WI38 (cell line): Measurements from ENCODE around the gene USP30.
"Not testable (repeated sequence)": the region's sequence is repeated elsewhere in the genome, so short reads cannot be mapped to it uniquely, and the experiment has no call there.

Experiments
- H3K4me3 ChIP-seq: 2 replicates; pipeline ENCODE4 v1.5.1; 2011; ENCODE audit warnings: low read depth, mild to moderate bottlenecking, control low read depth, low read length
- CTCF ChIP-seq: IDR thresholded peaks from 2 replicates; pipeline ENCODE4 v1.5.1; 2012; ENCODE audit warnings: low read depth, mild to moderate bottlenecking, control low read depth, low read length

USP30 gene

GRCh38 chr12:109033239-109034196 is 18.9 kb upstream of the USP30 start:
- no peak for TF ChIP-seq CTCF
- no peak overlapping the region for H3K4me3 ChIP-seq

DNA sequence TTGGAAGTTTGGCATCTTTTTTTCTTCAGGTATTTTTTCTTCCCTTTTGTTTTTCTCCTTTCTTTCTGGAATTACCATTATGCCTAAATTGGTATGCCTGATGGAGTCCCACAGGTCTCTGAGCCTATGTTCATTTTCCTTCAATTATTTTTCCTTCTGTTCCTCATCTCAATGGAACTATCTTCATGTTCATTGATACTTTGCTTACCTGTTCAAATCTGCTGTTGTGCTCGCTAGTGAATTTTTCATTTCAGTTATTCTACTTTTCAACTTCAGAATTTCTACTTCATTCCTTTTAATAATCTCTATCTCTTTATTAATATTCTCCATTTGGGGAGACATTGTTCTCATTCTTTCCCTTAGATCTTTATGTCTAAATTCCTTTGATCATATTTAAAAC is 15.4 kb upstream of the USP30 start:
- no peak for TF ChIP-seq CTCF

DNA sequence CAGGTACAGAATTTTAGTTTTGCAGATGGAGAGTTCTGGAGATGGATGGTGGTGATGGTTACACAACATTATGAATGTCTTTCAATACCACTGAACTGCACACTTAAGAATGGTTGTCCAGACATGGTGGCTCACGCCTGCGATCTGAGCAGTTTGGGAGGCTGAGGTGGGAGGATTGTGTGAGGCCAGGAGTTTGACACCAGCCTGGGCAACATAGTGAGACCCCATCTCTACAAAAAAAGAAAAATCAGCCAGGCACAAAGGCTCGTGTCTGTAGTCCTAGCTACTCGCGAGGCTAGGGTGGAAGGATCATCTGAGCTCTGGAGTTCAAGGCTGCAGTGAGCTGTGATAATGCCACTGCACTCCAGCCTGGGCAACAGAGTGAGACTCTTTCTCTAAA is 8.1 kb upstream of the USP30 start:
- H3K4me3 ChIP-seq, result no peak overlapping the region
- no peak for TF ChIP-seq CTCF

More for the DNA sequence above, 15.4 kb upstream of the USP30 start:
- no peak overlapping the region for H3K4me3 ChIP-seq

DNA sequence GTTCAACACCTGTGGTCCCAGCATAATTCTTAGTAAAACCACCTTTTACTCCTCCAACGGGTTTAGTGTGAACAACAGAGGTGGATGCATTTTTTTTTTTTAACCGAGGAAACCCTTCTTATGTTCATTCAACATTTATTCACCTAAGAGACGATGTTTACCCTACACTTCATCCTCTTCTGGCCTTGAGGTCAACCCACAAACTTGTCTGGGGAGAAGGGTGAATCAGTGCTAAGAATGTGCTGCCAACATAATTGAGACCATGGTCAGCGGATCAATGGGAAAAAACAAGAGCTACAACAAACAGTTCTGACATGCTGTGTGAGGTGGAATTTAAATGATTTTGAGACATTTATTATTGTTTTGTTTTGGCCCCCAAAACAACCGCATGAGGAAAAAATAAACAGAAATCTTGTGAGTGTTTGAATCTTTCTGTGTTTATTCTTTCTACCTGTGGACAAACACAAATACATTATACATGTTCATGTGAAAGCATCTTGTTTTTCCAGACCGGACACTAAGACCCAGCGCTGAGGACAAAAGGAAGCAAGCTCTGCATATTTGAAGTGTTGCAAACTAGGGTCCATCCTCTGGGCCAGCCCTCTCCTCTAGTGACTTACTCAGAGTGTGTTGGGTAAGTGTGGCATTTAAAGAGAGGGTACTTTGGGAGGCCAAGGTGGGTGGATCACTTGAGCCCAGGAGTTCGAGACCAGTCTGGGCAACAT is 5.1 kb upstream of the USP30 start:
- H3K4me3 ChIP-seq, result no peak overlapping the region
- no peak for TF ChIP-seq CTCF

- not testable (repeated sequence) for H3K4me3 ChIP-seq
Measured at GRCh38 chr12:109048706-109049105, 3.7 kb upstream of the USP30 start.

DNA sequence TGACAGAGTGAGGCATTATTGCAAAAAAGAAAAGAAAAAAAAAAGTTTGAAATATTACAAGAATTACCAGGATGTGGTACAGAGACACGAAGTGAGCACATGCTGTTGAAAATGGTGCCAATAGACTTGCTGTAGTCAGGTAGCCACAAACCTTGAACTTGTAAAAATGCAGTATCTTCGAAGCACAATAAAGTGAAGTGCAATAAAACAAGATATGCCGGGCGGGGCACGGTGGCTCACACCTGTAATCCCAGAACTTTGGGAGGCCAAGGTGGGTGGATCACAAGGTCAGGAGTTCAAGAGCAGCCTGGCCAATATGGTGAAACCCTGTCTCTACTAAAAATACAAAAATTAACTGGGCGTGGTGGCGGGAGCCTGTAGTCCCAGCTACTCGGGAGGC is 2.6 kb upstream of the USP30 start:
- not testable (repeated sequence) for H3K4me3 ChIP-seq

DNA sequence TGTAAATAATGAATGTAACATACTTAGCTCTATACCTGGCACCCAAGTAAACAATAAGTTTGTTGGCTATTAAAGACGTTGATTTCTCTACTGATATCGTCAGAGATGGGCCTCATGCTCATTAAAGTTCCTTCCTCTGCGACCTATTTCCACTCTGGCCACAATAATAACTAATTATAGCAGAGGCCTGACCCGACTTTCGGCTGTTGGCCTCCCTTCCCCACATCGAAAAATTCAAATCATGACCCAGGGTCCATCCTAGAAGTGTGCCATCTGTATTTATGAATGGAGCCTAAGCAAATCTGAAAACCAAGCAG is 321 bp upstream of the USP30 start:
- H3K4me3 ChIP-seq, result peak overlapping the region; percentile 96
- TF ChIP-seq CTCF, result no peak

DNA sequence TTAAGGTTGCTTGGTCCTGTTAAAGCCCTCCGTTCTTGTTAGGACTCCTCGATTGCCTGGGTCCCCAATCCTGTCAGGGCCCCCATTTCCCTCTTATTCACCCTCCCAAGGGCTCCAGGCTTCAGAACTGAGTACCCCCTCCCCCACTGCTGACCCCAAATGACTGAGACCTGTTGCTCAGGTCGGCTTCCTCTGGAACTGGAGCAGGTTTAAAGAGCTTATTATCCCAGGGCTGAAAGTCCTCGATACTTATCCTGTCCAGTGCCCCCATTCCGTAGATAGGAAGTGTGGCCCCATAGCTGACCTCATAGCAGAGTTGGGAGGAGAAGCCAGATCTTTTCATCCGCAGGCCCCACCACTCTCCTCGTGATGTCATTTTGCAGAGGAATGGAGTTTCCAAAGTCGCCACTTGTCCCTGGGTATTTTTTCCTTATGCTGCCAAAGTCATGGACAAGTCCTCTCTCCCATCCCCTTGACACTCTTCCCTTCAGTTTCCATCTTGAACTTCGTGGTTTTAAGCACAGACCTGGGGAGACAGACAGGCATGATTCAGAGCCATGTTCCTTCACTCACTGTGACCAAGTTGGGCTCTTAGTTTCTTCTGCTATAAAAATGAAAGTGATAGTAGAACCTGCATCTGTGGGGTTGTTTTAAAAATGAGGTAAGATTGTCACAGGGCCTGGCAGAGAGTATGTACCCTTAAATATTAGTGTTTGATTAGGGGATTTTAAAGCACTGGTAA is 1.2 kb downstream of the USP30 start:
- no peak for TF ChIP-seq CTCF
- peak overlapping the region; percentile 96 for H3K4me3 ChIP-seq

- H3K4me3 ChIP-seq, result not testable (repeated sequence)
Measured at GRCh38 chr12:109054124-109054513, 1.7 kb downstream of the USP30 start.
